ENCODE data around the gene BABAM2.

DNA sequence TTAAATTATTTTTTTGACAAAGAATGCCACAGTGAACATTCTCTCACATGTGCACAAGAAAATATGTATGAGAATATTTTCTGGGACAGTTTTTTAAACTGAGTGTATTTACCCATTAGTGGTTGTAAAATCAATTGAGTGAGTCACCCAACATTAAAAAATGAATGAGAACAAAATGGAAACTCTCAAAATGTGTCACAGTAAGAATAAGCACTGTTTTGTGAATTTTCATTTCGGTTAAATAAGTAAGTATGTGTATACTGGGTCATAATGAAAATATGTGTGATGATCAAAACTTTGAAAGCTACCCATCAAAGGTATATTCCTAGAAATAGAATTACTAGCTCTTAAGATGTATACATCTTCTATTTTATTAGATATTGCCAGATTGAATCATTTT is 11.6 kb downstream of the BABAM2 start:
- TF ChIP-seq, protein P1, sequence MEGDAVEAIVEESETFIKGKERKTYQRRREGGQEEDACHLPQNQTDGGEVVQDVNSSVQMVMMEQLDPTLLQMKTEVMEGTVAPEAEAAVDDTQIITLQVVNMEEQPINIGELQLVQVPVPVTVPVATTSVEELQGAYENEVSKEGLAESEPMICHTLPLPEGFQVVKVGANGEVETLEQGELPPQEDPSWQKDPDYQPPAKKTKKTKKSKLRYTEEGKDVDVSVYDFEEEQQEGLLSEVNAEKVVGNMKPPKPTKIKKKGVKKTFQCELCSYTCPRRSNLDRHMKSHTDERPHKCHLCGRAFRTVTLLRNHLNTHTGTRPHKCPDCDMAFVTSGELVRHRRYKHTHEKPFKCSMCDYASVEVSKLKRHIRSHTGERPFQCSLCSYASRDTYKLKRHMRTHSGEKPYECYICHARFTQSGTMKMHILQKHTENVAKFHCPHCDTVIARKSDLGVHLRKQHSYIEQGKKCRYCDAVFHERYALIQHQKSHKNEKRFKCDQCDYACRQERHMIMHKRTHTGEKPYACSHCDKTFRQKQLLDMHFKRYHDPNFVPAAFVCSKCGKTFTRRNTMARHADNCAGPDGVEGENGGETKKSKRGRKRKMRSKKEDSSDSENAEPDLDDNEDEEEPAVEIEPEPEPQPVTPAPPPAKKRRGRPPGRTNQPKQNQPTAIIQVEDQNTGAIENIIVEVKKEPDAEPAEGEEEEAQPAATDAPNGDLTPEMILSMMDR (IDR thresholded peaks at IDR 0.05) = no peak
- no peak for TF ChIP-seq POLR2A (IDR thresholded peaks at IDR 0.05)

Measured in Peyer's patch (tissue), 4 donors.